A549 (cell line): ENCODE data around the gene KRT38. TPM values are rescaled to one million over a fixed set of nuclear protein-coding genes. Genes with fewer than 3 reads are reported as not detected.

Experiments used
- ATAC-seq, 2 experiments: fragments of 200-7000 bp in 1 of 2; fragments of >200 bp in 1 of 2; cut with Nextera tagmentation in 1 of 2; cut with Tn5 transposase in 1 of 2; 3 replicates each; pipeline versions ENCODE4 v1.8.0 to v1.9.1; 2018 to 2020; ENCODE audit warnings: mild to moderate bottlenecking in 1 of 2, moderate library complexity in 1 of 2
- CTCF ChIA-PET: fragments of 300-600 bp; sonication (Branson Sonifier 250); formaldehyde crosslinking; extraction: SDS; loops from one replicate; lab custom pipeline; 2021; ENCODE audit warnings: antibody characterized with exemption, inconsistent platforms; lab: Yijun Ruan, JAX
- POLR2A ChIA-PET: fragments of 350-600 bp; formaldehyde crosslinking; extraction: SDS; loops from one replicate; lab custom pipeline; 2021; ENCODE audit warnings: antibody characterized with exemption, inconsistent platforms; lab: Yijun Ruan, JAX
- DNase-seq, 2 experiments: peaks; one replicate each; pipeline versions ENCODE4 v3.0.0 to v3.0.0-alpha.2; 2011 to 2016; ENCODE audit warnings: low read depth in 1 of 2, low spot score in 1 of 2
- FAIRE-seq: peaks from 2 replicates; lab custom pipeline; 2011; peaks lifted over from hg19 to GRCh38; lab: Jason Lieb, UNC
- H3K27ac ChIP-seq, 2 experiments: fragments of >200 bp; sonication (Bioruptor Twin); formaldehyde crosslinking; 3 replicates each; pipeline ENCODE4 v1.5.1; 2016 to 2017
- H3K4me1 ChIP-seq: fragments of >200 bp; sonication (Bioruptor Twin); formaldehyde crosslinking; 3 replicates; pipeline ENCODE4 v1.6.1; 2016
- H3K4me2 ChIP-seq: fragments of >200 bp; sonication (Bioruptor Twin); formaldehyde crosslinking; 3 replicates; pipeline ENCODE4 v1.6.1; 2016
- H3K4me3 ChIP-seq: fragments of >200 bp; sonication (Bioruptor Twin); formaldehyde crosslinking; 3 replicates; pipeline ENCODE4 v1.5.1; 2016
- H3K9me3 ChIP-seq: fragments of >200 bp; sonication (Bioruptor Twin); formaldehyde crosslinking; 3 replicates; pipeline ENCODE4 v1.6.1; 2016
- BCL3 ChIP-seq: fragments of >200 bp; sonication (Bioruptor Twin); formaldehyde crosslinking; IDR thresholded peaks from 3 replicates; pipeline ENCODE4 v1.6.1; 2016
- BHLHE40 ChIP-seq: IDR thresholded peaks from 2 replicates; pipeline ENCODE4 v1.6.1; 2012; ENCODE audit warnings: low read depth, low read length, inconsistent platforms
- CEBPB ChIP-seq, 2 experiments: fragments of >200 bp in 1 of 2; sonication (Bioruptor Twin) in 1 of 2; formaldehyde crosslinking in 1 of 2; IDR thresholded peaks; 2 replicates each; pipeline ENCODE4 v1.6.1; 2012 to 2016
- CHD2 ChIP-seq: fragments of 150-350 bp; IDR thresholded peaks from 2 replicates; pipeline ENCODE4 v1.6.1; 2014; ENCODE audit warnings: low read length; ENCODE audit not compliant: partially characterized antibody
- E2F6 ChIP-seq: IDR thresholded peaks from 2 replicates; pipeline ENCODE4 v1.6.1; 2012; ENCODE audit warnings: low read depth, borderline replicate concordance
- EP300 ChIP-seq, 2 experiments: fragments of >200 bp; sonication (Bioruptor Twin); formaldehyde crosslinking; IDR thresholded peaks; 2 replicates in 1 of 2; 3 replicates in 1 of 2; pipeline ENCODE4 v1.6.1; 2016 to 2017
- ESRRA ChIP-seq: fragments of 150-350 bp; IDR thresholded peaks from 2 replicates; pipeline ENCODE4 v1.6.1; 2014; ENCODE audit warnings: mild to moderate bottlenecking, low read length, borderline replicate concordance
- FOSL2 ChIP-seq, 2 experiments: fragments of 450-650 bp in 1 of 2; fragments of >200 bp in 1 of 2; sonication (Bioruptor Twin) in 1 of 2; formaldehyde crosslinking; IDR thresholded peaks; 2 replicates each; pipeline versions ENCODE4 v1.5.0 to v1.6.1; 2016 to 2020; ENCODE audit warnings: mild to moderate bottlenecking in 1 of 2, moderate library complexity in 1 of 2
- HDAC2 ChIP-seq: fragments of 200-600 bp; sonication (generic); IDR thresholded peaks from 2 replicates; pipeline ENCODE4 v1.6.1; 2016
- HES2 ChIP-seq: fragments of >200 bp; sonication (Bioruptor Twin); formaldehyde crosslinking; IDR thresholded peaks from 2 replicates; pipeline ENCODE4 v1.6.1; 2016
- HEYL ChIP-seq: fragments of 250-450 bp; sonication (Bioruptor Pico); IDR thresholded peaks from 2 replicates; pipeline ENCODE4 v1.8.0; 2021; ENCODE audit warnings: mild to moderate bottlenecking, moderate library complexity
- JUN ChIP-seq, 2 experiments: fragments of >200 bp; sonication (Bioruptor Twin); formaldehyde crosslinking; IDR thresholded peaks; 2 replicates in 1 of 2; 3 replicates in 1 of 2; pipeline ENCODE4 v1.6.1; 2016 to 2017
- MAFK ChIP-seq: fragments of 450-650 bp; IDR thresholded peaks from 2 replicates; pipeline ENCODE4 v1.6.1; 2014; ENCODE audit not compliant: partially characterized antibody
- MAX ChIP-seq: IDR thresholded peaks from 2 replicates; pipeline ENCODE4 v1.6.1; 2012
- MAZ ChIP-seq: fragments of 150-350 bp; IDR thresholded peaks from 2 replicates; pipeline ENCODE4 v1.6.1; 2014; ENCODE audit warnings: antibody characterized with exemption, low read depth, low read length, borderline replicate concordance
- NR3C1 ChIP-seq: fragments of >200 bp; sonication (Bioruptor Twin); formaldehyde crosslinking; IDR thresholded peaks from 3 replicates; pipeline ENCODE4 v1.6.1; 2017
- PBX3 ChIP-seq: IDR thresholded peaks from 2 replicates; pipeline ENCODE4 v1.6.1; 2012
- RARB ChIP-seq: fragments of 250-450 bp; sonication (Bioruptor Pico); IDR thresholded peaks from 2 replicates; pipeline ENCODE4 v1.8.0; 2021; ENCODE audit warnings: mild to moderate bottlenecking, moderate library complexity
- RCOR1 ChIP-seq: fragments of 150-350 bp; IDR thresholded peaks from 2 replicates; pipeline ENCODE4 v1.6.1; 2014; ENCODE audit warnings: antibody characterized with exemption, low read length, low read depth
- RNF2 ChIP-seq: fragments of 200-600 bp; sonication (generic); IDR thresholded peaks from 2 replicates; pipeline ENCODE4 v1.6.1; 2016; ENCODE audit warnings: low read depth, mild to moderate bottlenecking, antibody characterized with exemption, moderate library complexity, borderline replicate concordance
- ZC3H11A ChIP-seq: fragments of 450-650 bp; IDR thresholded peaks from 2 replicates; pipeline ENCODE4 v1.6.1; 2014; ENCODE audit warnings: antibody characterized with exemption, mild to moderate bottlenecking
- WGBS: methylation state at CpG from one replicate; pipeline ENCODE4 v1.1.6; 2017; ENCODE audit errors: missing lambda C conversion rate; 5-methylcytosine and 5-hydroxymethylcytosine counted together
- polyA plus RNA-seq, 4 experiments: library from polyadenylated mRNA; depleted of rRNA in 3 of 4; stranded (reverse); fragments of >200 nt; fragmentation: RNase III in 1 of 4; extraction: RNeasy Plus Mini Kit Qiagen cat#74134 plus additional on column Dnase treatment in 1 of 4; gene quantifications; 2 replicates in 3 of 4; 3 replicates in 1 of 4; pipeline ENCODE4 v1.2.3, GENCODE V29; 2011 to 2017
- small RNA-seq, 6 experiments: library from RNA; depleted of rRNA; stranded (forward); fragments of <200 nt; gene quantifications; one replicate each; pipeline ENCODE3, GENCODE V24; 2012

Gene KRT38
- polyA plus RNA-seq, 2 of the 4 experiments (the other 2 are of a cell fraction): not detected

- peaks cover 19% of the 10 kb centered on the region for H3K9me3 ChIP-seq
- POLR2A ChIA-PET: no interaction called here
- H3K4me1 ChIP-seq: no peaks in the 10 kb centered on the region
- ATAC-seq (no peak), FAIRE-seq (no peak), DNase-seq (no peak)
- no peak overlapping the region for H3K4me2 ChIP-seq
- CTCF ChIA-PET: interaction anchor here (0.8 kb wide), 1 partner anchor 22 kb away, joined by 3 read pairs; no protein-coding TSS in a partner anchor
- H3K27ac ChIP-seq: no peak overlapping the region
- no peak overlapping the region for H3K4me3 ChIP-seq
- WGBS: 61% methylated on average over 4 of the region's 4 CpGs
- TF ChIP-seq HEYL (CRISPR knock-in tag): no peak
- TF ChIP-seq HES2: no peak
- no peak for TF ChIP-seq RNF2
- no peak for TF ChIP-seq MAZ
- no peak for TF ChIP-seq E2F6
- TF ChIP-seq CEBPB (IDR thresholded peaks at IDR 0.05): no peak
- no peak for TF ChIP-seq NR3C1
- TF ChIP-seq CHD2: no peak
- TF ChIP-seq ZC3H11A: no peak
- no peak for TF ChIP-seq PBX3
- no peak for TF ChIP-seq BCL3
- TF ChIP-seq JUN (IDR thresholded peaks at IDR 0.05): no peak
- TF ChIP-seq BHLHE40: no peak
- TF ChIP-seq HDAC2: no peak
- TF ChIP-seq RCOR1: no peak
Observed at GRCh38 chr17:41387670-41388069, 53.1 kb downstream of the KRT38 start.

- no peak for TF ChIP-seq ZC3H11A
- no peak for TF ChIP-seq CHD2
- no peak for TF ChIP-seq MAFK
- TF ChIP-seq MAX: no peak
- no peak for TF ChIP-seq EP300 (IDR thresholded peaks at IDR 0.05)
- TF ChIP-seq RARB (CRISPR knock-in tag): no peak
- no peak for TF ChIP-seq ESRRA
- TF ChIP-seq RNF2: no peak
- no peak for TF ChIP-seq FOSL2 (IDR thresholded peaks at IDR 0.05)
- TF ChIP-seq FOSL2 (CRISPR knock-in tag; IDR thresholded peaks at IDR 0.05): no peak
- 92% methylated on average over 1 of the region's 1 CpG for WGBS
- CTCF ChIA-PET: interaction anchor here (1.6 kb wide), 1 partner anchor 163 kb away, joined by 5 read pairs; no protein-coding TSS in a partner anchor
- no peaks in the 10 kb centered on the region for H3K4me1 ChIP-seq
- ATAC-seq (no peak), DNase-seq (no peak), FAIRE-seq (peak; percentile 43)
- no peak overlapping the region for H3K4me3 ChIP-seq
- H3K4me2 ChIP-seq: no peak overlapping the region
- POLR2A ChIA-PET: no interaction called here
- peaks cover 19% of the 10 kb centered on the region for H3K9me3 ChIP-seq
- no peak overlapping the region for H3K27ac ChIP-seq
Observed at GRCh38 chr17:41386227-41386626, 54.6 kb downstream of the KRT38 start.

Small RNA genes lying within 50 kb of the gene (small RNA-seq; reads per million reads assigned to genes)
- 0.12 to 25.8 (median 4.4) reads per million in 6 experiments for gene RNU2-32P

Other genes with a start within 250 kb of the KRT38 start
- not detected in 2 replicates for gene KRTAP9-2, start 214.3 kb downstream of the KRT38 start, polyA plus RNA-seq (2011; rRNA removed)
- gene KRTAP9-2, start 214.3 kb downstream of the KRT38 start, polyA plus RNA-seq (2017; fragmentation: RNase III; extraction: RNeasy Plus Mini Kit Qiagen cat#74134 plus additional on column Dnase treatment): not detected in 3 replicates
- gene KRTAP9-3, start 208.5 kb downstream of the KRT38 start, polyA plus RNA-seq (2011; rRNA removed): not detected in 2 replicates
- not detected in 3 replicates for gene KRTAP9-3, start 208.5 kb downstream of the KRT38 start, polyA plus RNA-seq (2017; fragmentation: RNase III; extraction: RNeasy Plus Mini Kit Qiagen cat#74134 plus additional on column Dnase treatment)
- not detected in 2 replicates for gene KRTAP9-8, start 203.0 kb downstream of the KRT38 start, polyA plus RNA-seq (2011; rRNA removed)
- not detected in 3 replicates for gene KRTAP9-8, start 203.0 kb downstream of the KRT38 start, polyA plus RNA-seq (2017; fragmentation: RNase III; extraction: RNeasy Plus Mini Kit Qiagen cat#74134 plus additional on column Dnase treatment)
- not detected in 2 replicates for gene KRTAP9-4, start 191.3 kb downstream of the KRT38 start, polyA plus RNA-seq (2011; rRNA removed)
- not detected in 3 replicates for gene KRTAP9-4, start 191.3 kb downstream of the KRT38 start, polyA plus RNA-seq (2017; fragmentation: RNase III; extraction: RNeasy Plus Mini Kit Qiagen cat#74134 plus additional on column Dnase treatment)
- not detected in 2 replicates for gene KRTAP9-9, start 185.6 kb downstream of the KRT38 start, polyA plus RNA-seq (2011; rRNA removed)
- not detected in 3 replicates for gene KRTAP9-9, start 185.6 kb downstream of the KRT38 start, polyA plus RNA-seq (2017; fragmentation: RNase III; extraction: RNeasy Plus Mini Kit Qiagen cat#74134 plus additional on column Dnase treatment)
- not detected in 2 replicates for gene KRTAP9-6, start 175.6 kb downstream of the KRT38 start, polyA plus RNA-seq (2011; rRNA removed)
- gene KRTAP9-6, start 175.6 kb downstream of the KRT38 start, polyA plus RNA-seq (2017; fragmentation: RNase III; extraction: RNeasy Plus Mini Kit Qiagen cat#74134 plus additional on column Dnase treatment): not detected in 3 replicates
- not detected in 2 replicates for gene KRTAP9-7, start 165.3 kb downstream of the KRT38 start, polyA plus RNA-seq (2011; rRNA removed)
- gene KRTAP9-7, start 165.3 kb downstream of the KRT38 start, polyA plus RNA-seq (2017; fragmentation: RNase III; extraction: RNeasy Plus Mini Kit Qiagen cat#74134 plus additional on column Dnase treatment): not detected in 3 replicates
- not detected in 2 replicates for gene KRTAP29-1, start 138.1 kb downstream of the KRT38 start, polyA plus RNA-seq (2011; rRNA removed)
- gene KRTAP29-1, start 138.1 kb downstream of the KRT38 start, polyA plus RNA-seq (2017; fragmentation: RNase III; extraction: RNeasy Plus Mini Kit Qiagen cat#74134 plus additional on column Dnase treatment): not detected in 3 replicates
- not detected in 2 replicates for gene KRTAP16-1, start 131.7 kb downstream of the KRT38 start, polyA plus RNA-seq (2011; rRNA removed)
- not detected in 3 replicates for gene KRTAP16-1, start 131.7 kb downstream of the KRT38 start, polyA plus RNA-seq (2017; fragmentation: RNase III; extraction: RNeasy Plus Mini Kit Qiagen cat#74134 plus additional on column Dnase treatment)
- not detected in 2 replicates for gene KRTAP17-1, start 125.3 kb downstream of the KRT38 start, polyA plus RNA-seq (2011; rRNA removed)
- not detected in 3 replicates for gene KRTAP17-1, start 125.3 kb downstream of the KRT38 start, polyA plus RNA-seq (2017; fragmentation: RNase III; extraction: RNeasy Plus Mini Kit Qiagen cat#74134 plus additional on column Dnase treatment)
- gene KRT33A, start 90.2 kb downstream of the KRT38 start, polyA plus RNA-seq (2011; rRNA removed): not detected in 2 replicates
- gene KRT33A, start 90.2 kb downstream of the KRT38 start, polyA plus RNA-seq (2017; fragmentation: RNase III; extraction: RNeasy Plus Mini Kit Qiagen cat#74134 plus additional on column Dnase treatment): not detected in 3 replicates
- gene KRT33B, start 71.2 kb downstream of the KRT38 start, polyA plus RNA-seq (2011; rRNA removed): not detected in 2 replicates
- 0.05 to 0.08 TPM in 2 of 3 replicates, not detected in the other for gene KRT33B, start 71.2 kb downstream of the KRT38 start, polyA plus RNA-seq (2017; fragmentation: RNase III; extraction: RNeasy Plus Mini Kit Qiagen cat#74134 plus additional on column Dnase treatment)
- gene KRT34, start 58.7 kb downstream of the KRT38 start, polyA plus RNA-seq (2011; rRNA removed): 0.09 TPM in 2 replicates
- 0.17 to 0.33 TPM (median 0.23 TPM) in 3 replicates for gene KRT34, start 58.7 kb downstream of the KRT38 start, polyA plus RNA-seq (2017; fragmentation: RNase III; extraction: RNeasy Plus Mini Kit Qiagen cat#74134 plus additional on column Dnase treatment)
- not detected in 2 replicates for gene KRT31, start 43.4 kb downstream of the KRT38 start, polyA plus RNA-seq (2011; rRNA removed)
- gene KRT31, start 43.4 kb downstream of the KRT38 start, polyA plus RNA-seq (2017; fragmentation: RNase III; extraction: RNeasy Plus Mini Kit Qiagen cat#74134 plus additional on column Dnase treatment): not detected in 3 replicates
- gene KRT37, start 16.4 kb downstream of the KRT38 start, polyA plus RNA-seq (2011; rRNA removed): not detected in 2 replicates
- not detected in 3 replicates for gene KRT37, start 16.4 kb downstream of the KRT38 start, polyA plus RNA-seq (2017; fragmentation: RNase III; extraction: RNeasy Plus Mini Kit Qiagen cat#74134 plus additional on column Dnase treatment)
- gene KRT32, start 26.4 kb upstream of the KRT38 start, polyA plus RNA-seq (2011; rRNA removed): not detected in 2 replicates
- not detected in 3 replicates for gene KRT32, start 26.4 kb upstream of the KRT38 start, polyA plus RNA-seq (2017; fragmentation: RNase III; extraction: RNeasy Plus Mini Kit Qiagen cat#74134 plus additional on column Dnase treatment)
- not detected in 2 replicates for gene KRT35, start 40.2 kb upstream of the KRT38 start, polyA plus RNA-seq (2011; rRNA removed)
- gene KRT35, start 40.2 kb upstream of the KRT38 start, polyA plus RNA-seq (2017; fragmentation: RNase III; extraction: RNeasy Plus Mini Kit Qiagen cat#74134 plus additional on column Dnase treatment): not detected in 3 replicates
- not detected in 2 replicates for gene KRT36, start 48.9 kb upstream of the KRT38 start, polyA plus RNA-seq (2011; rRNA removed)
- not detected in 3 replicates for gene KRT36, start 48.9 kb upstream of the KRT38 start, polyA plus RNA-seq (2017; fragmentation: RNase III; extraction: RNeasy Plus Mini Kit Qiagen cat#74134 plus additional on column Dnase treatment)
- 0.06 and 0.08 TPM in 2 replicates for gene KRT13, start 64.6 kb upstream of the KRT38 start, polyA plus RNA-seq (2011; rRNA removed)
- not detected in 3 replicates for gene KRT13, start 64.6 kb upstream of the KRT38 start, polyA plus RNA-seq (2017; fragmentation: RNase III; extraction: RNeasy Plus Mini Kit Qiagen cat#74134 plus additional on column Dnase treatment)
- gene KRT15, start 77.9 kb upstream of the KRT38 start, polyA plus RNA-seq (2011; rRNA removed): 2.1 and 2.6 TPM in 2 replicates
- 0.54 to 1.4 TPM (median 0.62 TPM) in 3 replicates for gene KRT15, start 77.9 kb upstream of the KRT38 start, polyA plus RNA-seq (2017; fragmentation: RNase III; extraction: RNeasy Plus Mini Kit Qiagen cat#74134 plus additional on column Dnase treatment)
- 23.8 and 26.2 TPM in 2 replicates for gene KRT19, start 87.3 kb upstream of the KRT38 start, polyA plus RNA-seq (2011; rRNA removed)
- 27.8 to 31.2 TPM (median 29.9 TPM) in 3 replicates for gene KRT19, start 87.3 kb upstream of the KRT38 start, polyA plus RNA-seq (2017; fragmentation: RNase III; extraction: RNeasy Plus Mini Kit Qiagen cat#74134 plus additional on column Dnase treatment)
- not detected in 2 replicates for gene KRT9, start 131.1 kb upstream of the KRT38 start, polyA plus RNA-seq (2011; rRNA removed)
- gene KRT9, start 131.1 kb upstream of the KRT38 start, polyA plus RNA-seq (2017; fragmentation: RNase III; extraction: RNeasy Plus Mini Kit Qiagen cat#74134 plus additional on column Dnase treatment): not detected in 3 replicates
- 0.04 TPM in 1 of 2 replicates, not detected in the other for gene KRT14, start 145.9 kb upstream of the KRT38 start, polyA plus RNA-seq (2011; rRNA removed)
- gene KRT14, start 145.9 kb upstream of the KRT38 start, polyA plus RNA-seq (2017; fragmentation: RNase III; extraction: RNeasy Plus Mini Kit Qiagen cat#74134 plus additional on column Dnase treatment): 0.07 to 0.10 TPM (median 0.09 TPM) in 3 replicates
- gene KRT16, start 171.8 kb upstream of the KRT38 start, polyA plus RNA-seq (2011; rRNA removed): 0.21 and 0.28 TPM in 2 replicates
- gene KRT16, start 171.8 kb upstream of the KRT38 start, polyA plus RNA-seq (2017; fragmentation: RNase III; extraction: RNeasy Plus Mini Kit Qiagen cat#74134 plus additional on column Dnase treatment): 0.44 TPM in 1 of 3 replicates, not detected in the others
- 0.78 and 1.2 TPM in 2 replicates for gene KRT17, start 183.6 kb upstream of the KRT38 start, polyA plus RNA-seq (2011; rRNA removed)
- gene KRT17, start 183.6 kb upstream of the KRT38 start, polyA plus RNA-seq (2017; fragmentation: RNase III; extraction: RNeasy Plus Mini Kit Qiagen cat#74134 plus additional on column Dnase treatment): 0.43 to 0.57 TPM (median 0.56 TPM) in 3 replicates
- gene EIF1, start 247.9 kb upstream of the KRT38 start, polyA plus RNA-seq (2011; rRNA removed): 873 and 1,224 TPM in 2 replicates
- 827 to 920 TPM (median 834 TPM) in 3 replicates for gene EIF1, start 247.9 kb upstream of the KRT38 start, polyA plus RNA-seq (2017; fragmentation: RNase III; extraction: RNeasy Plus Mini Kit Qiagen cat#74134 plus additional on column Dnase treatment)